ENCODE results near the gene CFAP157.

Gene CFAP157

GRCh38 chr9:127706836-127707241, at the start of gene CFAP157:
CFAP157 (plus strand) TSS chr9:127706988; CDS start chr9:127707032, 44 bp downstream.
- no peak within 1 kb of the TSS for H3K4me3 ChIP-seq (ENCODE audit: low read depth, low read length)

GRCh38 chr9:127658428-127658827, 48.4 kb upstream of the CFAP157 start:
- no peaks in the 10 kb centered on the region for H3K4me1 ChIP-seq (ENCODE audit: control insufficient read depth, insufficient read depth, low read length, unreplicated experiment)
- peaks cover 3% of the 10 kb centered on the region; the same call in 1 of the 2 replicates for H3K36me3 ChIP-seq (ENCODE audit: insufficient read depth, low read length)
- no peak overlapping the region for H3K27ac ChIP-seq (ENCODE audit: low read depth, low read length)
- H3K27me3 ChIP-seq (ENCODE audit: insufficient read depth, low read length): no peaks in the 10 kb centered on the region
- H2AFZ ChIP-seq (ENCODE audit: low read length, unreplicated experiment): no peak overlapping the region
- H3K4me3 ChIP-seq (ENCODE audit: low read depth, low read length): no peak overlapping the region
- no peaks in the 10 kb centered on the region for H3K79me2 ChIP-seq (ENCODE audit: control insufficient read depth, insufficient read depth, low read length, unreplicated experiment)

More at GRCh38 chr9:127706836-127707241, at the start of gene CFAP157:
- peaks cover 5% of the 10 kb centered on the region; the same call in 1 of the 2 replicates for H3K36me3 ChIP-seq (ENCODE audit: insufficient read depth, low read length)
- no peaks in the 10 kb centered on the region for H3K79me2 ChIP-seq (ENCODE audit: control insufficient read depth, insufficient read depth, low read length, unreplicated experiment)
- H2AFZ ChIP-seq (ENCODE audit: low read length, unreplicated experiment): no peak within 1 kb of the TSS
- no peak within 1 kb of the TSS for H3K27ac ChIP-seq (ENCODE audit: low read depth, low read length)
- H3K27me3 ChIP-seq (ENCODE audit: insufficient read depth, low read length): no peaks in the 10 kb centered on the region
- no peaks in the 10 kb centered on the region for H3K4me1 ChIP-seq (ENCODE audit: control insufficient read depth, insufficient read depth, low read length, unreplicated experiment)

GRCh38 chr9:127660886-127661741, 45.7 kb upstream of the CFAP157 start:
- H3K4me3 ChIP-seq (ENCODE audit: low read depth, low read length): no peak overlapping the region
- no peaks in the 10 kb centered on the region for H3K79me2 ChIP-seq (ENCODE audit: control insufficient read depth, insufficient read depth, low read length, unreplicated experiment)
- no peak overlapping the region for H2AFZ ChIP-seq (ENCODE audit: low read length, unreplicated experiment)
- H3K36me3 ChIP-seq (ENCODE audit: insufficient read depth, low read length): peaks cover 3% of the 10 kb centered on the region; the same call in 1 of the 2 replicates
- no peaks in the 10 kb centered on the region for H3K4me1 ChIP-seq (ENCODE audit: control insufficient read depth, insufficient read depth, low read length, unreplicated experiment)
- no peak overlapping the region for H3K27ac ChIP-seq (ENCODE audit: low read depth, low read length)
- no peaks in the 10 kb centered on the region for H3K27me3 ChIP-seq (ENCODE audit: insufficient read depth, low read length)

GRCh38 chr9:127662617-127663016, 44.2 kb upstream of the CFAP157 start:
- Histone ChIP-seq H3K4me1 (ENCODE audit: control insufficient read depth, insufficient read depth, low read length, unreplicated experiment) (no peaks in the 10 kb centered on the region), H2AFZ (ENCODE audit: low read length, unreplicated experiment) (no peak overlapping the region), H3K27me3 (ENCODE audit: insufficient read depth, low read length) (no peaks in the 10 kb centered on the region), H3K27ac (ENCODE audit: low read depth, low read length) (no peak overlapping the region), H3K4me3 (ENCODE audit: low read depth, low read length) (no peak overlapping the region), H3K79me2 (ENCODE audit: control insufficient read depth, insufficient read depth, low read length, unreplicated experiment) (no peaks in the 10 kb centered on the region), H3K36me3 (ENCODE audit: insufficient read depth, low read length) (peaks cover 3% of the 10 kb centered on the region; the same call in 1 of the 2 replicates)

- peaks cover 3% of the 10 kb centered on the region; the same call in 1 of the 2 replicates for H3K36me3 ChIP-seq (ENCODE audit: insufficient read depth, low read length)
- H2AFZ ChIP-seq (ENCODE audit: low read length, unreplicated experiment): no peak overlapping the region
- no peak overlapping the region for H3K4me3 ChIP-seq (ENCODE audit: low read depth, low read length)
- no peak overlapping the region for H3K27ac ChIP-seq (ENCODE audit: low read depth, low read length)
- no peaks in the 10 kb centered on the region for H3K79me2 ChIP-seq (ENCODE audit: control insufficient read depth, insufficient read depth, low read length, unreplicated experiment)
- H3K4me1 ChIP-seq (ENCODE audit: control insufficient read depth, insufficient read depth, low read length, unreplicated experiment): no peaks in the 10 kb centered on the region
- no peaks in the 10 kb centered on the region for H3K27me3 ChIP-seq (ENCODE audit: insufficient read depth, low read length)
These were observed 42.5 kb upstream of the CFAP157 start for GRCh38 chr9:127664324-127664677.

GRCh38 chr9:127664678-127665507, 41.9 kb upstream of the CFAP157 start:
- H3K27ac ChIP-seq (ENCODE audit: low read depth, low read length): no peak overlapping the region
- no peaks in the 10 kb centered on the region for H3K4me1 ChIP-seq (ENCODE audit: control insufficient read depth, insufficient read depth, low read length, unreplicated experiment)
- peaks cover 3% of the 10 kb centered on the region; the same call in 1 of the 2 replicates for H3K36me3 ChIP-seq (ENCODE audit: insufficient read depth, low read length)
- no peaks in the 10 kb centered on the region for H3K79me2 ChIP-seq (ENCODE audit: control insufficient read depth, insufficient read depth, low read length, unreplicated experiment)
- no peaks in the 10 kb centered on the region for H3K27me3 ChIP-seq (ENCODE audit: insufficient read depth, low read length)
- H3K4me3 ChIP-seq (ENCODE audit: low read depth, low read length): no peak overlapping the region
- no peak overlapping the region for H2AFZ ChIP-seq (ENCODE audit: low read length, unreplicated experiment)

- H3K27ac ChIP-seq (ENCODE audit: low read depth, low read length): no peak overlapping the region
- no peak overlapping the region for H2AFZ ChIP-seq (ENCODE audit: low read length, unreplicated experiment)
- no peaks in the 10 kb centered on the region for H3K4me1 ChIP-seq (ENCODE audit: control insufficient read depth, insufficient read depth, low read length, unreplicated experiment)
- no peaks in the 10 kb centered on the region for H3K27me3 ChIP-seq (ENCODE audit: insufficient read depth, low read length)
- H3K4me3 ChIP-seq (ENCODE audit: low read depth, low read length): no peak overlapping the region
- H3K36me3 ChIP-seq (ENCODE audit: insufficient read depth, low read length): peaks cover 5% of the 10 kb centered on the region; the same call in 1 of the 2 replicates
- H3K79me2 ChIP-seq (ENCODE audit: control insufficient read depth, insufficient read depth, low read length, unreplicated experiment): no peaks in the 10 kb centered on the region
These were observed 39.5 kb upstream of the CFAP157 start for GRCh38 chr9:127667127-127667844.

- Histone ChIP-seq H3K36me3 (ENCODE audit: insufficient read depth, low read length) (peaks cover 3% of the 10 kb centered on the region; the same call in 1 of the 2 replicates), H3K27ac (ENCODE audit: low read depth, low read length) (no peak overlapping the region), H2AFZ (ENCODE audit: low read length, unreplicated experiment) (no peak overlapping the region), H3K27me3 (ENCODE audit: insufficient read depth, low read length) (no peaks in the 10 kb centered on the region), H3K4me1 (ENCODE audit: control insufficient read depth, insufficient read depth, low read length, unreplicated experiment) (no peaks in the 10 kb centered on the region), H3K79me2 (ENCODE audit: control insufficient read depth, insufficient read depth, low read length, unreplicated experiment) (no peaks in the 10 kb centered on the region), H3K4me3 (ENCODE audit: low read depth, low read length) (no peak overlapping the region)
These were observed 38.9 kb upstream of the CFAP157 start for GRCh38 chr9:127667906-127668305.

- no peaks in the 10 kb centered on the region for H3K4me1 ChIP-seq (ENCODE audit: control insufficient read depth, insufficient read depth, low read length, unreplicated experiment)
- no peaks in the 10 kb centered on the region for H3K79me2 ChIP-seq (ENCODE audit: control insufficient read depth, insufficient read depth, low read length, unreplicated experiment)
- no peaks in the 10 kb centered on the region for H3K27me3 ChIP-seq (ENCODE audit: insufficient read depth, low read length)
- H3K27ac ChIP-seq (ENCODE audit: low read depth, low read length): no peak overlapping the region
- H3K4me3 ChIP-seq (ENCODE audit: low read depth, low read length): no peak overlapping the region
- H2AFZ ChIP-seq (ENCODE audit: low read length, unreplicated experiment): no peak overlapping the region
- H3K36me3 ChIP-seq (ENCODE audit: insufficient read depth, low read length): peaks cover 12% of the 10 kb centered on the region
These were observed 33.6 kb upstream of the CFAP157 start for GRCh38 chr9:127673234-127673633.

GRCh38 chr9:127676638-127677037, 30.1 kb upstream of the CFAP157 start:
- Histone ChIP-seq H3K79me2 (ENCODE audit: control insufficient read depth, insufficient read depth, low read length, unreplicated experiment) (no peaks in the 10 kb centered on the region), H3K4me3 (ENCODE audit: low read depth, low read length) (no peak overlapping the region), H2AFZ (ENCODE audit: low read length, unreplicated experiment) (no peak overlapping the region), H3K36me3 (ENCODE audit: insufficient read depth, low read length) (peaks cover 13% of the 10 kb centered on the region), H3K27me3 (ENCODE audit: insufficient read depth, low read length) (no peaks in the 10 kb centered on the region), H3K4me1 (ENCODE audit: control insufficient read depth, insufficient read depth, low read length, unreplicated experiment) (no peaks in the 10 kb centered on the region), H3K27ac (ENCODE audit: low read depth, low read length) (no peak overlapping the region)

All from ACC112 (cell line).